SU-DHL-6 (cell line): ENCODE results near the gene SUSD4.

Source experiments
- H2AFZ ChIP-seq: fragments of 200-600 bp; sonication (generic); 2 replicates; pipeline ENCODE4 v1.6.1; 2014; ENCODE audit warnings: low read depth, mild to moderate bottlenecking, moderate library complexity, mixed read lengths, antibody characterized with exemption, low read length; ENCODE audit not compliant: severe bottlenecking
- H3F3A ChIP-seq: fragments of 200-600 bp; shearing (Covaris generic); 2 replicates; pipeline ENCODE4 v1.6.0; 2016; ENCODE audit warnings: antibody characterized with exemption, mild to moderate bottlenecking; ENCODE audit not compliant: insufficient read depth
- H3K27ac ChIP-seq: fragments of 200-600 bp; sonication (generic); 2 replicates; pipeline ENCODE4 v1.5.1; 2016; ENCODE audit warnings: low read depth, mild to moderate bottlenecking, low read length, moderate library complexity, mixed read lengths
- H3K27me3 ChIP-seq: fragments of 200-600 bp; sonication (generic), shearing (Covaris generic); 2 replicates; pipeline ENCODE4 v1.6.0; 2014; ENCODE audit warnings: mild to moderate bottlenecking, low read length
- H3K36me3 ChIP-seq: fragments of 200-600 bp; sonication (generic); 2 replicates; pipeline ENCODE4 v1.6.1; 2014; ENCODE audit warnings: mild to moderate bottlenecking, low read length, mixed read lengths
- H3K4me2 ChIP-seq: fragments of 300-600, 200-600 bp; shearing (Covaris generic), sonication (generic); 2 replicates; pipeline ENCODE4 v1.6.0; 2014; ENCODE audit warnings: low read length, low read depth, mild to moderate bottlenecking; ENCODE audit not compliant: poor library complexity, severe bottlenecking
- H3K4me3 ChIP-seq: fragments of 200-600 bp; sonication (generic); 2 replicates; pipeline ENCODE4 v1.5.1; 2014; ENCODE audit warnings: antibody characterized with exemption, low read length, mild to moderate bottlenecking, mixed read lengths; ENCODE audit not compliant: insufficient read depth, poor library complexity, severe bottlenecking
- H3K79me2 ChIP-seq: fragments of 200-600 bp; sonication (generic); 2 replicates; pipeline ENCODE4 v1.6.1; 2014; ENCODE audit warnings: mild to moderate bottlenecking, low read length, moderate library complexity; ENCODE audit not compliant: insufficient read depth
- H3K9ac ChIP-seq: fragments of 200-600 bp; sonication (generic); 2 replicates; pipeline ENCODE4 v1.7.0; 2014; ENCODE audit warnings: mild to moderate bottlenecking, low read length
- H3K9me2 ChIP-seq: fragments of 200-600 bp; sonication (generic); replicated peaks from 2 replicates; pipeline ENCODE4 v1.6.1; 2014; ENCODE audit warnings: low read length; ENCODE audit not compliant: insufficient read depth
- H3K9me3 ChIP-seq: fragments of 200-600 bp; sonication (generic); 2 replicates; pipeline ENCODE4 v1.6.1; 2014; ENCODE audit warnings: low read length, mixed read lengths; ENCODE audit not compliant: insufficient read depth
- H4K20me1 ChIP-seq: fragments of 200-600 bp; sonication (generic); 2 replicates; pipeline ENCODE4 v1.6.1; 2014; ENCODE audit warnings: low read depth, mild to moderate bottlenecking, antibody characterized with exemption, low read length, moderate library complexity, mixed read lengths
- CTCF ChIP-seq: fragments of 200-600 bp; sonication (generic); IDR thresholded peaks from one replicate; pipeline ENCODE4 v1.5.1; 2017; ENCODE audit warnings: antibody characterized with exemption, mild to moderate bottlenecking, low read length, moderate library complexity; ENCODE audit not compliant: insufficient read depth, poor library complexity, severe bottlenecking
- EZH2phosphoT487 ChIP-seq: fragments of 200-600 bp; sonication (generic), shearing (Covaris generic); conservative IDR thresholded peaks from 2 replicates; pipeline ENCODE4 v1.6.1; 2018; ENCODE audit warnings: mild to moderate bottlenecking, antibody characterized with exemption, low read length, moderate library complexity, mixed read lengths

SUSD4 gene

GRCh38 chr1:223177681-223178080, 186.3 kb downstream of the SUSD4 start:
- H2AFZ ChIP-seq, result no peak overlapping the region

DNA sequence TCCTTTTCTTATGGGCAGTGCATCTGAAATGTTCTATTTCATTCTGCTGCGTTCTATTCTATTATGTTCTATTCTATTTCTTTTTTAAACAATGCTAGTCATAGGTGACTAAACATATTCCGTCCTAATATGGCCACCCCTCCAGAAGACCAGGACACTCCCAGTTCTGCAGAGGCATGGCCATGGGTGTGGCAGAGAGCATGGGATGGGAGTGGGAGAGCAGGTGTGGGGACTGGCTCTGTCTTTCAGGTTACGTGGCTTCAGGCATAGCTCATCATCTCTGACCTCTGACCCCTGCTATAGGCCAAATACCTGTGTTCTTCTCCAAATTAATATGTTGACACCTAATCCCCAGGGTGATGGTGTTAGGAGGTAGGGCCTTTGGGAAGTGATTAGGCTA, 187.5 kb downstream of the SUSD4 start:
- Histone ChIP-seq H3K9ac (no peak overlapping the region), H3F3A (no peaks in the 10 kb centered on the region), H4K20me1 (no peaks in the 10 kb centered on the region), H3K79me2 (no peaks in the 10 kb centered on the region), H3K27ac (no peak overlapping the region), H3K9me3 (no peaks in the 10 kb centered on the region), H2AFZ (no peak overlapping the region), H3K4me2 (no peak overlapping the region), H3K9me2 (no peaks in the 10 kb centered on the region), H3K36me3 (no peaks in the 10 kb centered on the region), H3K4me3 (no peak overlapping the region), H3K27me3 (no peaks in the 10 kb centered on the region)
- TF ChIP-seq EZH2phosphoT487, result no peak
- TF ChIP-seq CTCF, result no peak

More at GRCh38 chr1:223177681-223178080, 186.3 kb downstream of the SUSD4 start:
- Histone ChIP-seq H3F3A (no peaks in the 10 kb centered on the region), H4K20me1 (no peaks in the 10 kb centered on the region), H3K36me3 (no peaks in the 10 kb centered on the region), H3K9me3 (no peaks in the 10 kb centered on the region), H3K79me2 (no peaks in the 10 kb centered on the region), H3K27me3 (no peaks in the 10 kb centered on the region), H3K9ac (no peak overlapping the region), H3K4me2 (no peak overlapping the region), H3K9me2 (no peaks in the 10 kb centered on the region), H3K4me3 (no peak overlapping the region), H3K27ac (no peak overlapping the region)
- TF ChIP-seq CTCF (no peak), EZH2phosphoT487 (no peak)

DNA sequence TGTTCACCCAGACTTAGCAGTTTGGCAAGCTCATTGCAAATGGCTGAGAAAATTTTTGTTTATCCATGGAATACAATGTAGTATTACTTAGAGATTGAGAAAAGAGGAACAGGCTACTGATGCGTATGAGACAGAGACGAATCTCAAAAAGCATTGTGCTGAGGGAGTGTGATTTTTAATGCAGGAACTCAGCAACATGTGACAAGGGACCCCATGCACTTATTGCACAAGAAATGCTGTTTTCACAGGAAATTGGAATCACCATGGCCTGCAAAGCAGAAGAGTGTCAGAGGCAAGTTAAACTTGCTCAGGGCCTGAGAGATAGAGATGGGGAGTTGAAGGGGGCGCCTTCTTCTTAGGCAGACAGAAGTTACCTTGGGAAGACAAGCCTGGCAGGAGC, 188.3 kb downstream of the SUSD4 start:
- Histone ChIP-seq H3K79me2 (no peaks in the 10 kb centered on the region), H3K4me2 (no peak overlapping the region), H4K20me1 (no peaks in the 10 kb centered on the region), H3K9me3 (no peaks in the 10 kb centered on the region), H2AFZ (no peak overlapping the region), H3K9ac (no peak overlapping the region), H3K27me3 (no peaks in the 10 kb centered on the region), H3K27ac (no peak overlapping the region), H3K4me3 (no peak overlapping the region), H3K9me2 (no peaks in the 10 kb centered on the region), H3F3A (no peaks in the 10 kb centered on the region), H3K36me3 (no peaks in the 10 kb centered on the region)
- TF ChIP-seq EZH2phosphoT487, result no peak
- no peak for TF ChIP-seq CTCF
